Measurements from ENCODE around the gene NR1H2. TPM values are rescaled to one million over a fixed set of nuclear protein-coding genes. Genes with fewer than 3 reads are reported as not detected.

The NR1H2 gene
- total RNA-seq, 2 donors from 2014 or later: 51.1 to 61.2 TPM

Other genes starting within 250 kb of the NR1H2 start
- gene IZUMO2, start 213.2 kb upstream of the NR1H2 start, total RNA-seq: not detected
- gene MYH14, start 172.8 kb upstream of the NR1H2 start, total RNA-seq: not detected
- gene KCNC3, start 47.1 kb upstream of the NR1H2 start, total RNA-seq: 10 to 100 TPM in 1 of 2 donors, 1 to 10 TPM in 1; 5.1 to 24.1 TPM
- gene NAPSA, start 10.8 kb upstream of the NR1H2 start, total RNA-seq: 100 to 1,000 TPM in 1 of 2 donors, 10 to 100 TPM in 1; 90.8 to 166 TPM
- 100 to 1,000 TPM; 183 to 254 TPM for gene POLD1, start 7.9 kb downstream of the NR1H2 start, total RNA-seq
- 1 to 10 TPM; 1.1 to 1.2 TPM for gene SPIB, start 42.5 kb downstream of the NR1H2 start, total RNA-seq
- 1 to 10 TPM in 1 of 2 donors, under 1 TPM in 1; 0.91 to 1.9 TPM for gene MYBPC2, start 56.4 kb downstream of the NR1H2 start, total RNA-seq
- 10 to 100 TPM; 27.3 to 45.5 TPM for gene EMC10, start 100.0 kb downstream of the NR1H2 start, total RNA-seq
- under 1 TPM; 0.60 to 0.96 TPM for gene GARIN5A, start 100.4 kb downstream of the NR1H2 start, total RNA-seq
- 10 to 100 TPM; 27.6 to 29.5 TPM for gene JOSD2, start 134.7 kb downstream of the NR1H2 start, total RNA-seq
- not detected for gene ASPDH, start 137.5 kb downstream of the NR1H2 start, total RNA-seq
- not detected for gene LRRC4B, start 192.0 kb downstream of the NR1H2 start, total RNA-seq

Data from activated naive CD4-positive, alpha-beta T cell treated with anti-CD3 and anti-CD28 coated beads, Interleukin-2, amount 50 U/mL, for 72 hours (primary cell).